Colonic mucosa (tissue), 4 donors: ENCODE data around the gene SPACA4. TPM values are rescaled to one million over a fixed set of nuclear protein-coding genes. Genes with fewer than 3 reads are reported as not detected.

Experiments used
- DNase-seq: peaks from one replicate; pipeline ENCODE4 v3.0.0-alpha.2; 2020
- H3K27ac ChIP-seq: fragments of 200-600 bp; one replicate; pipeline ENCODE4 v1.8.0; 2021
- H3K27me3 ChIP-seq: fragments of 200-600 bp; one replicate; pipeline ENCODE4 v1.8.0; 2021
- H3K36me3 ChIP-seq: fragments of 200-600 bp; one replicate; pipeline ENCODE4 v1.8.0; 2021
- H3K4me1 ChIP-seq: fragments of 200-600 bp; one replicate; pipeline ENCODE4 v1.8.0; 2021; ENCODE audit warnings: mild to moderate bottlenecking
- H3K4me3 ChIP-seq: fragments of 200-600 bp; one replicate; pipeline ENCODE4 v1.8.0; 2021
- H3K9ac ChIP-seq, 2 donors: one replicate each; pipeline ENCODE4 v1.7.0; 2013; ENCODE audit warnings: control low read depth in 2 of 2, low read depth in 2 of 2, low read length in 2 of 2
- H3K9me3 ChIP-seq: fragments of 200-600 bp; one replicate; pipeline ENCODE4 v1.8.0; 2021
- CTCF ChIP-seq: fragments of 200-600 bp; IDR thresholded peaks from one replicate; pipeline ENCODE4 v1.8.0; 2022; ENCODE audit warnings: antibody characterized with exemption, mild to moderate bottlenecking
- intact Hi-C: fragments of 100-400 bp; cut with DNase I; formaldehyde crosslinking; loops from one replicate; pipeline ENCODE4 v1.14.1; 2022
- total RNA-seq, 2 donors: library from RNA; stranded (reverse); fragmentation: NEBNext Ultra II Directional in 1 of 2; extraction: Animal tissue kit (Norgen Biotek cat#: 25700) in 1 of 2; gene quantifications; one replicate each; pipeline ENCODE4 v1.2.1, GENCODE V29; 2021
- donor health status: healthy.
- donor health status: DM: no; HTN: no; CAD: no.
- donor health status: DM: no; HTN: no; CAD: no.

Gene SPACA4
- total RNA-seq, 2 donors from 2014 or later, result 0.27 TPM; not detected in 1

- Histone ChIP-seq H3K27me3 (no peaks in the 10 kb centered on the region), H3K9me3 (no peaks in the 10 kb centered on the region), H3K4me3 (peak overlapping the region; percentile 51), H3K4me1 (peaks cover 17% of the 10 kb centered on the region), H3K9ac (peak overlapping the region; percentile 71 to 100), H3K27ac (peak overlapping the region; percentile 93), H3K36me3 (peaks cover 4% of the 10 kb centered on the region)
- intact Hi-C loops, result loop anchor here (10.0 kb wide), 1 partner anchor 289 kb away; the partner anchor contains the start of gene EMP3
- TF ChIP-seq CTCF, result no peak
- DNase-seq, result peak; percentile 36
Observed at GRCh38 chr19:48613852-48614435, 7.4 kb downstream of the SPACA4 start.

GRCh38 chr19:48614436-48615230 is 8.1 kb downstream of the SPACA4 start, which contains the start of gene FAM83E:
Gene FAM83E (minus strand): TSS chr19:48615076. CDS start chr19:48613372, 1,704 bp downstream.
- Histone ChIP-seq H3K9me3 (no peaks in the 10 kb centered on the region), H3K36me3 (peaks cover 4% of the 10 kb centered on the region), H3K27me3 (no peaks in the 10 kb centered on the region), H3K4me3 (peak within 1 kb of the TSS; percentile 51), H3K27ac (peak within 1 kb of the TSS; percentile 93), H3K9ac (peak within 1 kb of the TSS; percentile 71 to 100), H3K4me1 (peaks cover 17% of the 10 kb centered on the region)
- intact Hi-C loops, result loop anchor here (10.0 kb wide), 1 partner anchor 290 kb away; the partner anchor contains the start of gene EMP3
- DNase-seq, result peak; percentile 98
- TF ChIP-seq CTCF, result no peak

- H3K36me3 ChIP-seq, result peaks cover 4% of the 10 kb centered on the region
- peak overlapping the region; percentile 93 for H3K27ac ChIP-seq
- intact Hi-C loops, result loop anchor here (10.0 kb wide), 1 partner anchor 291 kb away; the partner anchor contains the start of gene EMP3
- no peaks in the 10 kb centered on the region for H3K9me3 ChIP-seq
- no peak for TF ChIP-seq CTCF
- H3K9ac ChIP-seq, result peak overlapping the region; percentile 45 to 100
- DNase-seq, result peak; percentile 34
- no peaks in the 10 kb centered on the region for H3K27me3 ChIP-seq
- no peak overlapping the region for H3K4me3 ChIP-seq
- H3K4me1 ChIP-seq, result peaks cover 17% of the 10 kb centered on the region
Observed at GRCh38 chr19:48615231-48616040, 8.9 kb downstream of the SPACA4 start.

GRCh38 chr19:48616041-48616436 is 9.5 kb downstream of the SPACA4 start:
- peak overlapping the region; percentile 45 to 100 for H3K9ac ChIP-seq
- intact Hi-C loops, result loop anchor here (10.0 kb wide), 1 partner anchor 291 kb away; the partner anchor contains the start of gene EMP3
- H3K36me3 ChIP-seq, result peaks cover 4% of the 10 kb centered on the region
- H3K4me3 ChIP-seq, result no peak overlapping the region
- TF ChIP-seq CTCF, result no peak
- peaks cover 17% of the 10 kb centered on the region for H3K4me1 ChIP-seq
- H3K9me3 ChIP-seq, result no peaks in the 10 kb centered on the region
- H3K27ac ChIP-seq, result peak overlapping the region; percentile 93
- DNase-seq, result peak; percentile 33
- H3K27me3 ChIP-seq, result no peaks in the 10 kb centered on the region
